ENCODE data around the gene KRTAP3-1.

DNA sequence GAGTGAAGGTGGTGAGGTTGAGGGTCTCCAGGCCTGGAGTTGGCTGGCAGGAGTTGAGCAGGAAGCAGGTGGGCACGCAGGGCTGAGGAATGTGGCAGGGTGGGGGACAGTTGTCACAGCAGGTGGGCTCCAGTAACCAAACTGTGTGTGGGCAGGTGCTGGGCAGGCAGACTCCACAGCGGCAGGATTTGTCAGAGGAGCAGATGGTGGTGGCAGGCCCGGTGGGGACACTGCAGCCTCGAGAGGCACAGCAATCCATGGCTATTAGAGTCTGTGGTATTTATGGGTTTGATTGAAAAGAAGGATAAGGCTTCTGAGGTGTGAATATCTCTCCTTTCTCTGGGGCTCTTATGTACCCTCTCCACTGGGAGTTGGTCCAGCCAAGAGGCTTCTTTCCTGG lies 15.1 kb downstream of the KRTAP3-1 start, which contains the start of gene KRTAP3-3:
- TF ChIP-seq, protein P1, sequence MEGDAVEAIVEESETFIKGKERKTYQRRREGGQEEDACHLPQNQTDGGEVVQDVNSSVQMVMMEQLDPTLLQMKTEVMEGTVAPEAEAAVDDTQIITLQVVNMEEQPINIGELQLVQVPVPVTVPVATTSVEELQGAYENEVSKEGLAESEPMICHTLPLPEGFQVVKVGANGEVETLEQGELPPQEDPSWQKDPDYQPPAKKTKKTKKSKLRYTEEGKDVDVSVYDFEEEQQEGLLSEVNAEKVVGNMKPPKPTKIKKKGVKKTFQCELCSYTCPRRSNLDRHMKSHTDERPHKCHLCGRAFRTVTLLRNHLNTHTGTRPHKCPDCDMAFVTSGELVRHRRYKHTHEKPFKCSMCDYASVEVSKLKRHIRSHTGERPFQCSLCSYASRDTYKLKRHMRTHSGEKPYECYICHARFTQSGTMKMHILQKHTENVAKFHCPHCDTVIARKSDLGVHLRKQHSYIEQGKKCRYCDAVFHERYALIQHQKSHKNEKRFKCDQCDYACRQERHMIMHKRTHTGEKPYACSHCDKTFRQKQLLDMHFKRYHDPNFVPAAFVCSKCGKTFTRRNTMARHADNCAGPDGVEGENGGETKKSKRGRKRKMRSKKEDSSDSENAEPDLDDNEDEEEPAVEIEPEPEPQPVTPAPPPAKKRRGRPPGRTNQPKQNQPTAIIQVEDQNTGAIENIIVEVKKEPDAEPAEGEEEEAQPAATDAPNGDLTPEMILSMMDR (IDR thresholded peaks at IDR 0.05), result no peak
- TF ChIP-seq EP300 (IDR thresholded peaks at IDR 0.05) (no peak), POLR2A (IDR thresholded peaks at IDR 0.05) (no peak), POLR2AphosphoS5 (IDR thresholded peaks at IDR 0.05) (no peak)

Measured in sigmoid colon (tissue), 4 donors.